BE2C (cell line): ENCODE measurements around the gene NEURL1.

ENCODE experiments used
- DNase-seq: peaks from one replicate; pipeline ENCODE4 v3.0.0-alpha.2; 2020
- H3K27me3 ChIP-seq: fragments of 250-450 bp; sonication (Bioruptor Pico); 2 replicates; pipeline ENCODE4 v1.5.1; 2020; ENCODE audit warnings: mild to moderate bottlenecking
- H3K36me3 ChIP-seq: fragments of 250-450 bp; sonication (Bioruptor Pico); 2 replicates; pipeline ENCODE4 v1.5.1; 2020; ENCODE audit warnings: mild to moderate bottlenecking
- H3K4me1 ChIP-seq: fragments of 250-450 bp; sonication (Bioruptor Pico); 2 replicates; pipeline ENCODE4 v1.5.1; 2020
- H3K4me3 ChIP-seq: 2 replicates; pipeline ENCODE4 v1.5.1; 2011; ENCODE audit warnings: low read depth, low read length
- H3K9me3 ChIP-seq: fragments of 250-450 bp; sonication (Bioruptor Pico); 2 replicates; pipeline ENCODE4 v1.5.1; 2020
- TF ChIP-seq, protein P1 (sequence below): IDR thresholded peaks from 2 replicates; pipeline ENCODE4 v1.5.1; 2012; ENCODE audit warnings: mild to moderate bottlenecking, low read depth, low read length

Gene NEURL1

DNA sequence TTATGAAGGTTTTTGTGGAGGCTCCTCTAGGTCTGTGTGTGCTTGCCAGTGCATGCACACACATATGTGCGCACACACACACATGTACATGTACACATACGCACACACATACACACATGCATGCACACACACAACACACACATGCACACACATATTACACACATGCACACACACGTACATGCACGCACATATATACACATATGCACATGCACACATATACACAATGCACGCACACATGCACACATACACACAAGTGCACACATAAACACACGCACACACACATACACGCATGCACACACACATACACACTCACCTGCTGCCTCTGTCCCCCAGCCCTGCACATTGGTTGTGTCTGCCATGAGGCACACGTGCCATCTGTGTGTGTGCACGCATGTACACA, 66.3 kb downstream of the NEURL1 start:
- Histone ChIP-seq H3K27me3 (no peaks in the 10 kb centered on the region), H3K9me3 (no peaks in the 10 kb centered on the region), H3K36me3 (no peaks in the 10 kb centered on the region), H3K4me3 (no peak overlapping the region), H3K4me1 (no peaks in the 10 kb centered on the region)
- no peak for DNase-seq
- TF ChIP-seq, protein P1, sequence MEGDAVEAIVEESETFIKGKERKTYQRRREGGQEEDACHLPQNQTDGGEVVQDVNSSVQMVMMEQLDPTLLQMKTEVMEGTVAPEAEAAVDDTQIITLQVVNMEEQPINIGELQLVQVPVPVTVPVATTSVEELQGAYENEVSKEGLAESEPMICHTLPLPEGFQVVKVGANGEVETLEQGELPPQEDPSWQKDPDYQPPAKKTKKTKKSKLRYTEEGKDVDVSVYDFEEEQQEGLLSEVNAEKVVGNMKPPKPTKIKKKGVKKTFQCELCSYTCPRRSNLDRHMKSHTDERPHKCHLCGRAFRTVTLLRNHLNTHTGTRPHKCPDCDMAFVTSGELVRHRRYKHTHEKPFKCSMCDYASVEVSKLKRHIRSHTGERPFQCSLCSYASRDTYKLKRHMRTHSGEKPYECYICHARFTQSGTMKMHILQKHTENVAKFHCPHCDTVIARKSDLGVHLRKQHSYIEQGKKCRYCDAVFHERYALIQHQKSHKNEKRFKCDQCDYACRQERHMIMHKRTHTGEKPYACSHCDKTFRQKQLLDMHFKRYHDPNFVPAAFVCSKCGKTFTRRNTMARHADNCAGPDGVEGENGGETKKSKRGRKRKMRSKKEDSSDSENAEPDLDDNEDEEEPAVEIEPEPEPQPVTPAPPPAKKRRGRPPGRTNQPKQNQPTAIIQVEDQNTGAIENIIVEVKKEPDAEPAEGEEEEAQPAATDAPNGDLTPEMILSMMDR, result no peak

- TF ChIP-seq, protein P1, result no peak
- Histone ChIP-seq H3K9me3 (no peaks in the 10 kb centered on the region), H3K4me3 (no peak overlapping the region), H3K4me1 (no peaks in the 10 kb centered on the region), H3K36me3 (no peaks in the 10 kb centered on the region), H3K27me3 (no peaks in the 10 kb centered on the region)
- DNase-seq, result no peak
Measured at GRCh38 chr10:103560886-103561285, 67.4 kb downstream of the NEURL1 start.

GRCh38 chr10:103562383-103562782, 68.9 kb downstream of the NEURL1 start:
- H3K27me3 ChIP-seq, result no peaks in the 10 kb centered on the region
- TF ChIP-seq, protein P1, result no peak

GRCh38 chr10:103563231-103564115, 70.0 kb downstream of the NEURL1 start:
- H3K36me3 ChIP-seq, result no peaks in the 10 kb centered on the region
- no peaks in the 10 kb centered on the region for H3K9me3 ChIP-seq
- TF ChIP-seq, protein P1, result no peak
- H3K4me1 ChIP-seq, result no peaks in the 10 kb centered on the region
- no peak for DNase-seq
- H3K4me3 ChIP-seq, result no peak overlapping the region
- H3K27me3 ChIP-seq, result no peaks in the 10 kb centered on the region

More at GRCh38 chr10:103562383-103562782, 68.9 kb downstream of the NEURL1 start:
- H3K4me1 ChIP-seq, result no peaks in the 10 kb centered on the region
- H3K4me3 ChIP-seq, result no peak overlapping the region
- no peak for DNase-seq
- H3K36me3 ChIP-seq, result no peaks in the 10 kb centered on the region
- no peaks in the 10 kb centered on the region for H3K9me3 ChIP-seq

- Histone ChIP-seq H3K4me1 (no peaks in the 10 kb centered on the region), H3K36me3 (no peaks in the 10 kb centered on the region), H3K9me3 (no peaks in the 10 kb centered on the region), H3K27me3 (no peaks in the 10 kb centered on the region), H3K4me3 (no peak overlapping the region)
- DNase-seq, result no peak
- TF ChIP-seq, protein P1, result no peak
Measured at GRCh38 chr10:103564116-103564501, 70.6 kb downstream of the NEURL1 start.
